DND-41 (cell line): ENCODE results near the gene SNAPC4.

Source experiments
- CTCF ChIP-seq: IDR thresholded peaks from 2 replicates; pipeline ENCODE4 v1.5.1; 2012; ENCODE audit warnings: borderline replicate concordance, low read length, moderate library complexity, mild to moderate bottlenecking; ENCODE audit not compliant: poor library complexity, severe bottlenecking; ENCODE audit errors: extremely low read depth
- EZH2 ChIP-seq: IDR thresholded peaks from 3 replicates; pipeline ENCODE4 v1.6.1; 2012; ENCODE audit warnings: borderline replicate concordance, low read depth, mild to moderate bottlenecking, moderate library complexity, low read length, inconsistent platforms; ENCODE audit not compliant: severe bottlenecking

GRCh38 chr9:136411378-136411777 lies 11.4 kb upstream of the SNAPC4 start:
- no peak for TF ChIP-seq CTCF
- TF ChIP-seq EZH2 = no peak
